G401.6 (cell line): ENCODE data around the gene SYNE2.
"Not testable (repeated sequence)": the region's sequence is repeated elsewhere in the genome, so short reads cannot be mapped to it uniquely, and the experiment has no call there.

ENCODE experiments used
- FAIRE-seq: peaks from 2 replicates; lab custom pipeline; 2012; peaks lifted over from hg19 to GRCh38; lab: Jason Lieb, UNC

The SYNE2 gene

GRCh38 chr14:64197996-64198395 lies 345.2 kb downstream of the SYNE2 start:
- FAIRE-seq, result no peak

DNA sequence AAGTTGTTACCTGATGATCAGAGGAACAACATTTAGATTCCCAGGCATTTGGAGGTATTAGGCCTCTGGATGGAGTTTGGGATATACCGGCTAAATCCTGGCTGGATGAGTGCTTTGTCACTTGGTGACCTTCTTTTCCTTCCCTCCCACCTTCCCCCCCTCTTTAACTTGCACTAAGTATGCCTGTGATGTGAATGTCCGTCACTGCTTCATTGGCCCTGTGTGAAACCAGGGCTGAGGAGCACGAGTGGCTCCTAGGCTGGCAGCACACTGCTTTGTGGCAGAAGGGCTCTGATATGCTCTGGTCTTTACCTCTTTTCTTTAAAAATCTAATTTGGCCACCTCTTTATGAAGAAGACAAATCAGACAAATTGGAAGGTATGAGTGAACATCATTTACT lies 345.7 kb downstream of the SYNE2 start:
- no peak for FAIRE-seq

- FAIRE-seq, result no peak
Observed at GRCh38 chr14:64200170-64200569, 347.4 kb downstream of the SYNE2 start.

- FAIRE-seq, result no peak
Observed at GRCh38 chr14:64201296-64201695, 348.5 kb downstream of the SYNE2 start.

DNA sequence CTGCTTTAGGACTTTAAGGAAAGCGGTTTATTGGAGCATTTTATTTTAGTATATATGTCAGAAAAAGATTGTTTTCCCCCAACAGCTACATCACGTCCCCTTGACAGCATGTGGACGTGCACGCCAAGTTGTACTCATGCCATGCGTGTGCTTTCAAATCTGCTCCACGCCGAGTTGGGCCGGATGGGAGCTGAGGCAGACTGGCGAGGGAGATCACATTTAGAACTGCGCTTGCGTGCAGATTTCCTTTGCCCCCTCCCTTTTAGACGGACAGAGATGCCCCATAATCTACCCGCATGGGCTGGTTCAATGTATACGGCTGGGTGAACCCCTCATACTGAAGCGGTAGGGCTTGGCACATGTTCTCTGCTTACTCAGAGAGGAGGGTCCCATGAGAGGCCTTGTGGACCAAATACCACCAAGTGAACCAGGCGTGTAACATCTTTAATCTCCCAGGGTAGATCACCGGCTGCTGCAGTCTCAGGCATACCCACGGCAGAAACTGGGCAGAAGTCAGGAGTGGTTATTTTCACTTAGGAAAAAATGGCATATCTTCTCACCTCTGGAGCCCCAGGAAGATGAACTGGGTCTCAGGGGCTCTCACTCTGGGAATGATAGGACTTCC lies 349.2 kb downstream of the SYNE2 start:
- no peak for FAIRE-seq

- FAIRE-seq, result no peak
Observed at GRCh38 chr14:64202716-64203115, 349.9 kb downstream of the SYNE2 start.

DNA sequence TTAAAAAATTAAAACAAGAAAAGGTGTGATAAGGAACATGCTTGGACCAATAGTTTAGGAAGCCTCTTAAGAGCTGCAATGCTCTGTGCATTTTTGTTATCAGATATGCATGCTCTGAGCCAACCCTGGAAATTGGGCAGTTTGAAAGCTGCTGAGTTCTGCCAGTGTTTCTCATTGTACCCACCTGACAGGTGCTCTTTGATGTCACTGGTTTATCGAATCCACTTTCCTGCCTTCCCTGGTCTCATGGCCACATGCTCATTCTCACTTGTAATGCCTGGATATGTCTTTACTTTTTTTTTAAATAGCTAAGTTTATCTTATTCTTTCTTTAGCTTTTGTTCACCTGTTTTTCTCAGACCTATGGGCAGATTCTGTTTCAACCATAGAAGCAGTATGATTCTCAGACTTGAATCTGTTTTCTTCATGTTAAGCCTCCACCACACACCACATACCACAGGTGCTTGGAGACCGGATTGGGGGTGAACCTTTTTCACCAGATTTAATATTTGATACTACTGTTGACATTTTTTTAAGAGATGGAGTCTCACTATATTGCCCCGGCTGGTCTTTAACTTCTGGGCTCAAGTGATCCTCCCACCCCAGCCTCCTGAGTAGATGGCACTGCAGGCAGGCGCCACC lies 350.7 kb downstream of the SYNE2 start:
- FAIRE-seq, result no peak

- no peak for FAIRE-seq
Observed at GRCh38 chr14:64208261-64208660, 355.5 kb downstream of the SYNE2 start.

DNA sequence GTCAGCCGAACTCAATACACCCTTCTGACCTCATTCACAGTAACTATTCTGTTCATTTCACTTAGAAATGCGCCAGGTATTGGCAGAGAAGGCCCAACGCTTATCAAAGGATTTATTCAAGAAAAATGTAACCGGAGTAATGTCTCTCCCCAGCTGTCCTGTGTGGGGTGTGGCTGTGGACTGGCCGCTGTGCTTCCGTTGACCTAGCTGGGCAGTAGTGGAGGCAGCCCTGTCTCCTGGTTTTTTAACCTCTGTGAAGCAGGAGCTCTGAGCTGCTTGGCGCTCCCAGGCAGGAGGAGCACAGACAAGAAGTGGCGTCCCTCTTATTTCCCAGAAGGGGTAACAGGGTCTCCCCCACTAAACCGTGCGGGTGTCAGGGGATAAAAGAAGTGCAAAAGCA lies 356.2 kb downstream of the SYNE2 start:
- FAIRE-seq, result no peak

DNA sequence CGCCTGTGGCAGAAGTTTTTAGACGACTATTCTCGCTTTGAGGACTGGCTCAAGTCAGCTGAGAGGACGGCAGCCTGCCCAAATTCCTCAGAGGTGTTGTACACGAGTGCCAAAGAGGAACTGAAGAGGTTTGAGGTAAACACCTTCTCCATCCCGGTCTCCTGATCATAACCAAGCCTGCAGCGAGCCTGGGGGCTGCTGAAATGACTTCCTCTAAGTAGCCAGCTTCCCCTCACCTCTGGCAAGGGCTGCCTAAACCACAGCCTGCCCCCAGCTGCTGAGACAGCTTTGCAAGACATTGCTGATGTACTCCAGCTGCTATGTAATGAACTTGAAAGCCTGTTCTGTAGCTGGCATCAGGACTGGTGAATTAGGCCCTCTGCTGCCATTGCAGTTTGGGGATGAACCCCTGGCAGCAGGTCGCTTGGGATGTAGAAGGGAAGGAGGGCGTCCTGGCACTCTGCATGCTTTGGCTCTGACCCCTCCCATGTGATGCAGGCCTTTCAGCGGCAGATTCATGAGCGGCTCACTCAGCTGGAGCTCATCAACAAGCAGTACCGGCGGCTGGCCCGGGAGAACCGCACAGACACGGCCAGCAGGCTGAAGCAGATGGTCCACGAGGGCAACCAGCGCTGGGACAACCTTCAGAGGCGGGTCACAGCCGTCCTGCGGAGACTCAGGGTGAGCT lies 356.8 kb downstream of the SYNE2 start:
- no peak for FAIRE-seq

- no peak for FAIRE-seq
Observed at GRCh38 chr14:64210216-64210615, 357.4 kb downstream of the SYNE2 start.

GRCh38 chr14:64210912-64211311 lies 358.1 kb downstream of the SYNE2 start:
- FAIRE-seq, result not testable (repeated sequence)

DNA sequence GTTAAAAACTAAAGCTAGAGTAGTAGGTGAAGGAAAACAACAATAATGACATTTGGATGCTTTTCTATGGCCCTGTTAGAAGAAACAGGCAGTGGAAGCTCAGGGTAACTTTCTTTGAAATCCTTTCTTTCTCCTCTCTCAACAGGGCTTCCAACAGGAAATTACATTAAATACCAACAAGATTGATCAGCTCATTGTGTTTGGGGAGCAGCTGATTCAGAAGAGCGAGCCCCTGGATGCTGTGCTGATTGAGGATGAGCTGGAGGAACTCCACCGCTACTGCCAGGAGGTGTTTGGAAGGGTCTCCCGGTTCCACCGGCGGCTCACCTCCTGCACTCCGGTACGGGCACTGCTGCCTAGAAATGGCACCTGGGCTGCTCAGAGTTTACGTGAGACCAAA lies 359.9 kb downstream of the SYNE2 start:
- FAIRE-seq, result no peak

DNA sequence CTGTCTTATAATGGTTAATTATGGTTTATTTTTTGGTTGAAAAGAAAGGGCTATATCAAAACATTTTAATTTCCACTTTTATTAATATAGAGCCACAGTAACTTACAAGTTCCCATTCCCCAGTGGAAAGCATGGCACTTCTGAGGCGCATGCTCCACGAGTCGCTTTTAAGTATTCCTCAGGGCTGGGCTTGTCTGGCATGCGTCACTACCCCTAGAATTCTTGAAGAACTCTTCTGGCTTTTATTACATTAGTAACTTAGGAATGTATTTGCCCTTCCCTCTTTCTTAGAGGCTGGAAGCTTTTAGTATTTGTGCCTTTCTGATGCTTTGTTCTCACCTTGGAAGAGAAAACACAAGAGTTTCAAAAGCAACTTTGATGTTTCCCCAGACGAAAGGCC lies 360.3 kb downstream of the SYNE2 start:
- FAIRE-seq, result no peak

GRCh38 chr14:64213853-64214570 lies 361.2 kb downstream of the SYNE2 start:
- FAIRE-seq, result no peak

- FAIRE-seq, result no peak
Observed at GRCh38 chr14:64215274-64215673, 362.5 kb downstream of the SYNE2 start.

GRCh38 chr14:64215978-64216377 lies 363.2 kb downstream of the SYNE2 start:
- no peak for FAIRE-seq

GRCh38 chr14:64217308-64217707 lies 364.5 kb downstream of the SYNE2 start:
- FAIRE-seq, result no peak

- FAIRE-seq, result no peak
Observed at GRCh38 chr14:64217834-64218233, 365.0 kb downstream of the SYNE2 start.

GRCh38 chr14:64218344-64219240 lies 365.8 kb downstream of the SYNE2 start:
- no peak for FAIRE-seq

DNA sequence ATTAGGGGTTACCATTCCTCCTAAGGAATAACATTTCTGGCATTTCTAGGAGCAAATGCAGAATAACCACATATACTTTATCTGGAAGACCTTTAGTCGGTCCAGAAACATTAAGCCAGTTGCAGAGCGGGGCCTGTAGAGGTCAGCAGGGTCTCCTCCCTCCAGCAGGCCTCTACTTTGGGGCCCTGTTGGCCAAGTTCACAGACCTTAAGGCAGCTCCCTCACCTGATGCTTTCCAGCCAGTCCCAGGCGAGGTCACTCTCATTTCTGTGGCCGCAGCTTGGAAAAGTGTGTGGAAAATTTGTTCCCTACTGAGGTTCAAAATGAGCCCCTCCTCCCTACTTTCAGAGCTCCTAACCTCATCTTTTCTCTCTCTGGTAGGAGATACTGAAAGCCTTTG lies 367.3 kb downstream of the SYNE2 start:
- FAIRE-seq, result no peak

DNA sequence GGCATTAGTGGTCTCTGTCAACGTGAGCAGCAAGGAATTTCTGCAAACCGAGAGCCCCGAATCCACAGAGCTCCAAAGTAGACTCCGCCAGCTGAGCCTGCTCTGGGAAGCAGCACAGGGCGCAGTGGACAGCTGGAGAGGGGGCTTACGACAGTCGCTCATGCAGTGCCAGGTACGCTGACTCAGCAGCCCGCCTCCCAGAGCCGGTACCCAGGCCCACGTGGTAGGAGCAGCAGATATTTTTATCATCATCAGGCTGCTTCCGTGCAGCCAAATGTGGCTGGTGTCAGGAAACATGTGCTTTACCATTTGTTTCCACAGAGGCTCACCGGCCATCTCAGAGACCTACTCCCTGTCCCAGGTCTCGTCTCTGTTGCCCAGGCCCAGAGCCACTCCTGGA lies 367.7 kb downstream of the SYNE2 start:
- no peak for FAIRE-seq
